ENCODE results near the gene TXLNG.
"Not testable (repeated sequence)": the region's sequence is repeated elsewhere in the genome, so short reads cannot be mapped to it uniquely, and the experiment has no call there.

Gene TXLNG

GRCh38 chrX:16786139-16786790 lies at the start of gene TXLNG:
TXLNG (plus strand) TSS chrX:16786466; CDS start chrX:16786488, 22 bp downstream.
- peak; percentile 58 to 100 (median 97) for DNase-seq

- no peak for DNase-seq
Measured at GRCh38 chrX:16737024-16737423, 49.2 kb upstream of the TXLNG start.

- DNase-seq, result no peak
Measured at GRCh38 chrX:16739574-16739973, 46.7 kb upstream of the TXLNG start.

- no peak for DNase-seq
Measured at GRCh38 chrX:16743604-16744325, 42.5 kb upstream of the TXLNG start.

GRCh38 chrX:16745102-16745501 lies 41.2 kb upstream of the TXLNG start:
- no peak for DNase-seq

GRCh38 chrX:16745659-16746058 lies 40.6 kb upstream of the TXLNG start:
- no peak for DNase-seq

- no peak for DNase-seq
Measured at GRCh38 chrX:16748425-16748824, 37.8 kb upstream of the TXLNG start.

- DNase-seq, result no peak
Measured at GRCh38 chrX:16750136-16750535, 36.1 kb upstream of the TXLNG start.

- DNase-seq, result no peak
Measured at GRCh38 chrX:16754019-16754418, 32.2 kb upstream of the TXLNG start.

GRCh38 chrX:16756724-16757123 lies 29.5 kb upstream of the TXLNG start:
- DNase-seq, result peak in 2 of 56 donors; percentile 1 to 12

GRCh38 chrX:16761500-16761899 lies 24.8 kb upstream of the TXLNG start:
- not testable (repeated sequence) for DNase-seq

GRCh38 chrX:16762579-16762978 lies 23.7 kb upstream of the TXLNG start:
- no peak for DNase-seq

- DNase-seq, result no peak
Measured at GRCh38 chrX:16765594-16765993, 20.7 kb upstream of the TXLNG start.

GRCh38 chrX:16770970-16771482 lies 15.2 kb upstream of the TXLNG start:
- DNase-seq, result no peak

GRCh38 chrX:16771483-16772398 lies 14.5 kb upstream of the TXLNG start:
- no peak for DNase-seq

- DNase-seq, result no peak
Measured at GRCh38 chrX:16772460-16772859, 13.8 kb upstream of the TXLNG start.

GRCh38 chrX:16774746-16775145 lies 11.5 kb upstream of the TXLNG start:
- DNase-seq, result no peak

GRCh38 chrX:16778545-16778944 lies 7.7 kb upstream of the TXLNG start:
- no peak for DNase-seq

GRCh38 chrX:16778993-16779392 lies 7.3 kb upstream of the TXLNG start:
- DNase-seq, result no peak

GRCh38 chrX:16779815-16780214 lies 6.5 kb upstream of the TXLNG start:
- DNase-seq, result not testable (repeated sequence)

GRCh38 chrX:16783452-16783851 lies 2.8 kb upstream of the TXLNG start:
- DNase-seq, result no peak

GRCh38 chrX:16784440-16784839 lies 1.8 kb upstream of the TXLNG start:
- DNase-seq, result not testable (repeated sequence)

Measured in nucleus accumbens (tissue), 56 donors.